K562 (cell line): ENCODE data around the gene PGM3. TPM values are rescaled to one million over a fixed set of nuclear protein-coding genes. Genes with fewer than 3 reads are reported as not detected.

ENCODE experiments used
- BMI1 ChIP-seq: fragments of 150-350 bp; IDR thresholded peaks from 2 replicates; pipeline ENCODE4 v1.6.1; 2014; ENCODE audit warnings: low read length
- CBX1 ChIP-seq: sonication (generic); IDR thresholded peaks from 2 replicates; pipeline ENCODE4 v1.6.1; 2016; ENCODE audit warnings: antibody characterized with exemption, low read depth, mild to moderate bottlenecking
- GATA2 ChIP-seq: sonication (generic); formaldehyde crosslinking; IDR thresholded peaks from 2 replicates; pipeline ENCODE4 v1.4.0; 2020; ENCODE audit warnings: mild to moderate bottlenecking, missing genetic modification reagents
- IFI16 ChIP-seq: fragments of 250-450 bp; sonication (Bioruptor Pico); IDR thresholded peaks from 2 replicates; pipeline ENCODE4 v2.1.2; 2022; ENCODE audit warnings: mild to moderate bottlenecking, inconsistent platforms
- KDM2B ChIP-seq: fragments of 250-450 bp; sonication (Bioruptor Pico); IDR thresholded peaks from 2 replicates; pipeline ENCODE4 v1.8.0; 2021; ENCODE audit warnings: mild to moderate bottlenecking, moderate library complexity
- KLF16 ChIP-seq: IDR thresholded peaks from 2 replicates; pipeline ENCODE4 v1.6.1; 2016; ENCODE audit warnings: antibody characterized with exemption
- MAFG ChIP-seq: fragments of 450-650 bp; conservative IDR thresholded peaks from 2 replicates; pipeline ENCODE4 v1.6.1; 2016; ENCODE audit warnings: missing genetic modification characterization, missing compliant biosample characterization
- MEIS2 ChIP-seq: fragments of 450-650 bp; IDR thresholded peaks from 2 replicates; pipeline ENCODE4 v1.6.1; 2014; ENCODE audit warnings: mild to moderate bottlenecking; ENCODE audit not compliant: partially characterized antibody
- MYBL2 ChIP-seq, 2 experiments: fragments of 450-650 bp in 1 of 2; sonication (generic) in 1 of 2; formaldehyde crosslinking in 1 of 2; IDR thresholded peaks; 2 replicates each; pipeline versions ENCODE4 v1.6.1 to v1.8.1; 2017 to 2022; ENCODE audit warnings: borderline replicate concordance in 1 of 2, inconsistent platforms in 1 of 2, low read depth in 1 of 2, mild to moderate bottlenecking in 1 of 2, missing genetic modification reagents in 1 of 2, moderate library complexity in 1 of 2
- NCOA1 ChIP-seq: fragments of 450-650 bp; IDR thresholded peaks from 2 replicates; pipeline ENCODE4 v1.6.1; 2016; ENCODE audit warnings: low read depth
- NFRKB ChIP-seq: fragments of 450-650 bp; IDR thresholded peaks from 2 replicates; pipeline ENCODE4 v1.6.1; 2016; ENCODE audit warnings: low read depth
- PURB ChIP-seq: sonication (generic); formaldehyde crosslinking; IDR thresholded peaks from 2 replicates; pipeline ENCODE4 v1.9.0; 2021; ENCODE audit warnings: low read depth, mild to moderate bottlenecking, missing genetic modification reagents
- RBM39 ChIP-seq: fragments of 200-400 bp; formaldehyde crosslinking; optimal IDR thresholded peaks from 2 replicates; pipeline ENCODE3; 2018; ENCODE audit warnings: low read depth, low read length
- RFX5 ChIP-seq: IDR thresholded peaks from 2 replicates; pipeline ENCODE4 v1.6.1; 2011; ENCODE audit warnings: low read depth, mild to moderate bottlenecking, improper control_type of control experiment, low read length
- SMAD2 ChIP-seq: fragments of 150-350 bp; IDR thresholded peaks from 2 replicates; pipeline ENCODE4 v1.6.1; 2014; ENCODE audit warnings: low read depth, mild to moderate bottlenecking, low read length
- SPI1 ChIP-seq: IDR thresholded peaks from 2 replicates; pipeline ENCODE4 v1.6.1; 2011; ENCODE audit warnings: low read depth, low read length, control low read depth, borderline replicate concordance
- TARDBP ChIP-seq: fragments of 450-650 bp; IDR thresholded peaks from 2 replicates; pipeline ENCODE4 v1.6.1; 2016
- ZNF133 ChIP-seq: fragments of 250-450 bp; sonication (Bioruptor Pico); IDR thresholded peaks from 2 replicates; pipeline ENCODE4 v1.4.0; 2020; ENCODE audit warnings: mild to moderate bottlenecking
- polyA plus RNA-seq, 8 experiments: library from polyadenylated mRNA; depleted of rRNA in 4 of 8; stranded (reverse) in 5 of 8; unstranded in 3 of 8; fragments of >200 nt; fragmentation: Nextera tagmentation in 2 of 8; fragmentation: Illumina TruSeq in 1 of 8; extraction: Ambion mirVana in 2 of 8; extraction: Trizol in 1 of 8; gene quantifications; 2 replicates each; pipeline versions ENCODE4 v1.2.1 to v1.2.3, GENCODE V29; 2011 to 2014; ENCODE audit warnings: inconsistent platforms in 1 of 8, missing spikeins in 1 of 8
- total RNA-seq, 7 experiments: library from RNA; depleted of rRNA in 6 of 7; stranded (reverse); fragments of >200 nt in 6 of 7; fragmentation: Illumina TruSeq in 2 of 7; extraction: Trizol in 2 of 7; gene quantifications; 2 replicates each; pipeline versions ENCODE4 v1.2.1 to v1.2.3, GENCODE V29; 2011 to 2021; ENCODE audit warnings: low replicate concordance in 1 of 7
- TF ChIP-seq, protein P1 (sequence below), 2 experiments: IDR thresholded peaks in 1 of 2; conservative IDR thresholded peaks in 1 of 2; 2 replicates each; pipeline ENCODE4 v1.6.1; 2016; ENCODE audit warnings: low read depth in 2 of 2, mild to moderate bottlenecking in 1 of 2, missing compliant biosample characterization in 1 of 2, missing genetic modification characterization in 1 of 2, moderate library complexity in 1 of 2
- TF ChIP-seq, protein P2 (sequence below): fragments of 450-650 bp; IDR thresholded peaks from 2 replicates; pipeline ENCODE4 v1.6.1; 2016; ENCODE audit warnings: missing biosample characterization, missing genetic modification characterization
- TF ChIP-seq, protein P3 (sequence below): fragments of 250-450 bp; sonication (Bioruptor Pico); IDR thresholded peaks from 2 replicates; pipeline ENCODE4 v1.8.0; 2022; ENCODE audit warnings: inconsistent platforms
- TF ChIP-seq, protein P4 (sequence below): fragments of 450-650 bp; formaldehyde crosslinking; IDR thresholded peaks from 2 replicates; pipeline ENCODE4 v1.4.0; 2022; ENCODE audit warnings: mild to moderate bottlenecking, moderate library complexity
- TF ChIP-seq, protein P5 (sequence below): sonication (generic); formaldehyde crosslinking; IDR thresholded peaks from 2 replicates; pipeline ENCODE4 v1.8.1; 2022; ENCODE audit warnings: missing genetic modification reagents

The PGM3 gene
- total and polyA plus RNA-seq, 9 of the 15 experiments (the other 6 are each of a cell fraction or from before 2014, with no cell fraction given), result 19.1 to 107 (median 50.5) TPM

DNA sequence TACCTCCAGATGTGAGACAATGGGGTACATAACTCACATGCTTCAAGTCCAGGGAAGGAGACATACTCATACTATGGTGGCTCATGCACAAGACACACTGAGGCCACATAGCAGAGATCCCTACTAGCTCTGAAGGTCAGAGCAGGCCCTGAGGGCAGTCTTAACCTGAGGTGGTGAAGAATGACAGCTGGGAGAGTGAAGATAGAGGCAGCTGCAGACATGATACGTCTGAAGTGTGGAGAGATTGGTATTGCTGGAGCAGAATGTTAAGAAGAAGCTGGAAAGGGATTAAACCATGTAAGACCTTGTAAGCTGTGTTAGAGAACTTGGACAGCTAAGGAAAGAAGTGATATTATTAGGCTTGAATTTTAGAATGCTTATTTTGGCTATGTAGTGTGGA lies 32.9 kb downstream of the PGM3 start (continued):
- TF ChIP-seq, protein P1, sequence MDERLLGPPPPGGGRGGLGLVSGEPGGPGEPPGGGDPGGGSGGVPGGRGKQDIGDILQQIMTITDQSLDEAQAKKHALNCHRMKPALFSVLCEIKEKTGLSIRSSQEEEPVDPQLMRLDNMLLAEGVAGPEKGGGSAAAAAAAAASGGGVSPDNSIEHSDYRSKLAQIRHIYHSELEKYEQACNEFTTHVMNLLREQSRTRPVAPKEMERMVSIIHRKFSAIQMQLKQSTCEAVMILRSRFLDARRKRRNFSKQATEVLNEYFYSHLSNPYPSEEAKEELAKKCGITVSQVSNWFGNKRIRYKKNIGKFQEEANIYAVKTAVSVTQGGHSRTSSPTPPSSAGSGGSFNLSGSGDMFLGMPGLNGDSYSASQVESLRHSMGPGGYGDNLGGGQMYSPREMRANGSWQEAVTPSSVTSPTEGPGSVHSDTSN (CRISPR knock-in tag; IDR thresholded peaks at IDR 0.05; ENCODE audit: low read depth), result no peak
- TF ChIP-seq, protein P1 (tag; conservative IDR thresholded peaks at IDR 0.05; ENCODE audit: low read depth), result peak; percentile 62
- TF ChIP-seq TARDBP (no peak), NCOA1 (peak; percentile 67; the same call in 1 of the 2 replicates), BMI1 (no peak), MEIS2 (peak; percentile 93), RFX5 (no peak), SPI1 (no peak), PURB (no peak), KDM2B (CRISPR knock-in tag) (no peak), KLF16 (peak; percentile 7; the same call in 1 of the 2 replicates), IFI16 (no peak), SMAD2 (no peak), GATA2 (CRISPR knock-in tag) (peak; percentile 87), CBX1 (no peak), RBM39 (no peak), ZNF133 (no peak), MAFG (no peak), MYBL2 (IDR thresholded peaks at IDR 0.05; ENCODE audit: low read depth) (no peak), MYBL2 (CRISPR knock-in tag; IDR thresholded peaks at IDR 0.05; ENCODE audit: borderline replicate concordance) (no peak), NFRKB (no peak)
- TF ChIP-seq, protein P2, sequence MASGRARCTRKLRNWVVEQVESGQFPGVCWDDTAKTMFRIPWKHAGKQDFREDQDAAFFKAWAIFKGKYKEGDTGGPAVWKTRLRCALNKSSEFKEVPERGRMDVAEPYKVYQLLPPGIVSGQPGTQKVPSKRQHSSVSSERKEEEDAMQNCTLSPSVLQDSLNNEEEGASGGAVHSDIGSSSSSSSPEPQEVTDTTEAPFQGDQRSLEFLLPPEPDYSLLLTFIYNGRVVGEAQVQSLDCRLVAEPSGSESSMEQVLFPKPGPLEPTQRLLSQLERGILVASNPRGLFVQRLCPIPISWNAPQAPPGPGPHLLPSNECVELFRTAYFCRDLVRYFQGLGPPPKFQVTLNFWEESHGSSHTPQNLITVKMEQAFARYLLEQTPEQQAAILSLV (tag), result no peak
- TF ChIP-seq, protein P3, sequence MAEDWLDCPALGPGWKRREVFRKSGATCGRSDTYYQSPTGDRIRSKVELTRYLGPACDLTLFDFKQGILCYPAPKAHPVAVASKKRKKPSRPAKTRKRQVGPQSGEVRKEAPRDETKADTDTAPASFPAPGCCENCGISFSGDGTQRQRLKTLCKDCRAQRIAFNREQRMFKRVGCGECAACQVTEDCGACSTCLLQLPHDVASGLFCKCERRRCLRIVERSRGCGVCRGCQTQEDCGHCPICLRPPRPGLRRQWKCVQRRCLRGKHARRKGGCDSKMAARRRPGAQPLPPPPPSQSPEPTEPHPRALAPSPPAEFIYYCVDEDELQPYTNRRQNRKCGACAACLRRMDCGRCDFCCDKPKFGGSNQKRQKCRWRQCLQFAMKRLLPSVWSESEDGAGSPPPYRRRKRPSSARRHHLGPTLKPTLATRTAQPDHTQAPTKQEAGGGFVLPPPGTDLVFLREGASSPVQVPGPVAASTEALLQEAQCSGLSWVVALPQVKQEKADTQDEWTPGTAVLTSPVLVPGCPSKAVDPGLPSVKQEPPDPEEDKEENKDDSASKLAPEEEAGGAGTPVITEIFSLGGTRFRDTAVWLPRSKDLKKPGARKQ, result no peak
- TF ChIP-seq, protein P4, sequence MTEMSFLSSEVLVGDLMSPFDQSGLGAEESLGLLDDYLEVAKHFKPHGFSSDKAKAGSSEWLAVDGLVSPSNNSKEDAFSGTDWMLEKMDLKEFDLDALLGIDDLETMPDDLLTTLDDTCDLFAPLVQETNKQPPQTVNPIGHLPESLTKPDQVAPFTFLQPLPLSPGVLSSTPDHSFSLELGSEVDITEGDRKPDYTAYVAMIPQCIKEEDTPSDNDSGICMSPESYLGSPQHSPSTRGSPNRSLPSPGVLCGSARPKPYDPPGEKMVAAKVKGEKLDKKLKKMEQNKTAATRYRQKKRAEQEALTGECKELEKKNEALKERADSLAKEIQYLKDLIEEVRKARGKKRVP (CRISPR knock-in tag), result no peak
- TF ChIP-seq, protein P5, sequence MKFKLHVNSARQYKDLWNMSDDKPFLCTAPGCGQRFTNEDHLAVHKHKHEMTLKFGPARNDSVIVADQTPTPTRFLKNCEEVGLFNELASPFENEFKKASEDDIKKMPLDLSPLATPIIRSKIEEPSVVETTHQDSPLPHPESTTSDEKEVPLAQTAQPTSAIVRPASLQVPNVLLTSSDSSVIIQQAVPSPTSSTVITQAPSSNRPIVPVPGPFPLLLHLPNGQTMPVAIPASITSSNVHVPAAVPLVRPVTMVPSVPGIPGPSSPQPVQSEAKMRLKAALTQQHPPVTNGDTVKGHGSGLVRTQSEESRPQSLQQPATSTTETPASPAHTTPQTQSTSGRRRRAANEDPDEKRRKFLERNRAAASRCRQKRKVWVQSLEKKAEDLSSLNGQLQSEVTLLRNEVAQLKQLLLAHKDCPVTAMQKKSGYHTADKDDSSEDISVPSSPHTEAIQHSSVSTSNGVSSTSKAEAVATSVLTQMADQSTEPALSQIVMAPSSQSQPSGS (CRISPR knock-in tag), result no peak
